ENCODE data around the gene ABCA8. TPM values are rescaled to one million over a fixed set of nuclear protein-coding genes. Genes with fewer than 3 reads are reported as not detected.
A peak's percentile ranks its signal among the peaks of the same experiment; 100 is the strongest.

The ABCA8 gene
- total and polyA plus RNA-seq, 2 experiments from 2014 or later = not detected

DNA sequence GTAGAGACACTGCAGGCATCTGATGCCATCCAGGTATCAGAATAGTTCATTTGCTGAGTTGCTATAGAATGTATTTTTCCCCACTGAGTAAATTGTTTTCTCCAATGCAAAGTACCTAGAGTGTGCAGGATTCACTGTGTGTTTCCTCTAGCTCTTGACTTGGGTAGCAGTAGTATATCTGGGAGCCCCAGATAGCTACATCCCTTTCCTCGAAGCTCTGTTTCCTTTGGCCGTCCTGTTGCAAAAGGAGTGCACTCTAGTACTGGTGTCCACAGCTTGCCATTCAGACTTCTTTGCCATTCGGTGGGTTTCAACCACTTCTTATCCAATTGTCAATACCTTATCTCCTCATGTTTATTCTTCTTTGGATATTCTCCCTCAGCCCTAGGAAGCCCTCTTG lies 12.8 kb downstream of the ABCA8 start:
- Mint-ChIP-seq H3K9me3 (0 out of 3 replicates have a peak, but pooled peaks cover 3% of the 10 kb centered on the region), H3K4me3 (no peak overlapping the region), H3K4me1 (no peaks in the 10 kb centered on the region), H3K27ac (no peak overlapping the region), H3K36me3 (ENCODE audit: low read depth) (no peaks in the 10 kb centered on the region), H3K27me3 (ENCODE audit: insufficient read depth, low read depth, poor library complexity) (no peaks in the 10 kb centered on the region)
- no peaks in the 10 kb centered on the region for H3K36me3 ChIP-seq (ENCODE audit: insufficient read depth)
- no peaks in the 10 kb centered on the region for H3K79me2 ChIP-seq (replicated peaks; ENCODE audit: insufficient read depth)
- no peak for DNase-seq (ENCODE audit: low spot score)
- H3K4me1 ChIP-seq (ENCODE audit: insufficient read depth) = no peaks in the 10 kb centered on the region
- H3K27me3 ChIP-seq (ENCODE audit: insufficient read depth) = no peaks in the 10 kb centered on the region
- ATAC-seq = no peak
- H3K27ac ChIP-seq (ENCODE audit: low read depth) = no peak overlapping the region
- peak overlapping the region; percentile 57; the same call in 1 of the 2 replicates for H2AFZ ChIP-seq
- no peaks in the 10 kb centered on the region for H3F3A ChIP-seq (replicated peaks; ENCODE audit: low read depth)
- no peaks in the 10 kb centered on the region for H4K20me1 ChIP-seq (replicated peaks; ENCODE audit: insufficient read depth)
- H3K9me2 ChIP-seq (ENCODE audit: insufficient read depth) = no peaks in the 10 kb centered on the region
- H3K4me3 ChIP-seq = no peak overlapping the region
- no peak overlapping the region for H3K4me2 ChIP-seq
- no peak for TF ChIP-seq ZNF114 (CRISPR knock-in tag; IDR thresholded peaks at IDR 0.05)
- TF ChIP-seq ZNF462 (CRISPR knock-in tag; IDR thresholded peaks at IDR 0.05) = no peak
- TF ChIP-seq, protein P1, sequence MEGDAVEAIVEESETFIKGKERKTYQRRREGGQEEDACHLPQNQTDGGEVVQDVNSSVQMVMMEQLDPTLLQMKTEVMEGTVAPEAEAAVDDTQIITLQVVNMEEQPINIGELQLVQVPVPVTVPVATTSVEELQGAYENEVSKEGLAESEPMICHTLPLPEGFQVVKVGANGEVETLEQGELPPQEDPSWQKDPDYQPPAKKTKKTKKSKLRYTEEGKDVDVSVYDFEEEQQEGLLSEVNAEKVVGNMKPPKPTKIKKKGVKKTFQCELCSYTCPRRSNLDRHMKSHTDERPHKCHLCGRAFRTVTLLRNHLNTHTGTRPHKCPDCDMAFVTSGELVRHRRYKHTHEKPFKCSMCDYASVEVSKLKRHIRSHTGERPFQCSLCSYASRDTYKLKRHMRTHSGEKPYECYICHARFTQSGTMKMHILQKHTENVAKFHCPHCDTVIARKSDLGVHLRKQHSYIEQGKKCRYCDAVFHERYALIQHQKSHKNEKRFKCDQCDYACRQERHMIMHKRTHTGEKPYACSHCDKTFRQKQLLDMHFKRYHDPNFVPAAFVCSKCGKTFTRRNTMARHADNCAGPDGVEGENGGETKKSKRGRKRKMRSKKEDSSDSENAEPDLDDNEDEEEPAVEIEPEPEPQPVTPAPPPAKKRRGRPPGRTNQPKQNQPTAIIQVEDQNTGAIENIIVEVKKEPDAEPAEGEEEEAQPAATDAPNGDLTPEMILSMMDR (conservative IDR thresholded peaks at IDR 0.05; ENCODE audit: low read depth in 2 of 2) = no peak
- TF ChIP-seq, protein P2, sequence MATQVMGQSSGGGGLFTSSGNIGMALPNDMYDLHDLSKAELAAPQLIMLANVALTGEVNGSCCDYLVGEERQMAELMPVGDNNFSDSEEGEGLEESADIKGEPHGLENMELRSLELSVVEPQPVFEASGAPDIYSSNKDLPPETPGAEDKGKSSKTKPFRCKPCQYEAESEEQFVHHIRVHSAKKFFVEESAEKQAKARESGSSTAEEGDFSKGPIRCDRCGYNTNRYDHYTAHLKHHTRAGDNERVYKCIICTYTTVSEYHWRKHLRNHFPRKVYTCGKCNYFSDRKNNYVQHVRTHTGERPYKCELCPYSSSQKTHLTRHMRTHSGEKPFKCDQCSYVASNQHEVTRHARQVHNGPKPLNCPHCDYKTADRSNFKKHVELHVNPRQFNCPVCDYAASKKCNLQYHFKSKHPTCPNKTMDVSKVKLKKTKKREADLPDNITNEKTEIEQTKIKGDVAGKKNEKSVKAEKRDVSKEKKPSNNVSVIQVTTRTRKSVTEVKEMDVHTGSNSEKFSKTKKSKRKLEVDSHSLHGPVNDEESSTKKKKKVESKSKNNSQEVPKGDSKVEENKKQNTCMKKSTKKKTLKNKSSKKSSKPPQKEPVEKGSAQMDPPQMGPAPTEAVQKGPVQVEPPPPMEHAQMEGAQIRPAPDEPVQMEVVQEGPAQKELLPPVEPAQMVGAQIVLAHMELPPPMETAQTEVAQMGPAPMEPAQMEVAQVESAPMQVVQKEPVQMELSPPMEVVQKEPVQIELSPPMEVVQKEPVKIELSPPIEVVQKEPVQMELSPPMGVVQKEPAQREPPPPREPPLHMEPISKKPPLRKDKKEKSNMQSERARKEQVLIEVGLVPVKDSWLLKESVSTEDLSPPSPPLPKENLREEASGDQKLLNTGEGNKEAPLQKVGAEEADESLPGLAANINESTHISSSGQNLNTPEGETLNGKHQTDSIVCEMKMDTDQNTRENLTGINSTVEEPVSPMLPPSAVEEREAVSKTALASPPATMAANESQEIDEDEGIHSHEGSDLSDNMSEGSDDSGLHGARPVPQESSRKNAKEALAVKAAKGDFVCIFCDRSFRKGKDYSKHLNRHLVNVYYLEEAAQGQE (IDR thresholded peaks at IDR 0.05; ENCODE audit: unreplicated experiment) = no peak
- no peak for TF ChIP-seq NANOG (IDR thresholded peaks at IDR 0.05; ENCODE audit: borderline replicate concordance)
- no peak for TF ChIP-seq JUNB (IDR thresholded peaks at IDR 0.05; ENCODE audit: unreplicated experiment)
- no peak for TF ChIP-seq EZH2 (IDR thresholded peaks at IDR 0.05; ENCODE audit: low read depth, unreplicated experiment)
- no peak for TF ChIP-seq ETS1 (IDR thresholded peaks at IDR 0.05)
- TF ChIP-seq ZNF331 (CRISPR knock-in tag; IDR thresholded peaks at IDR 0.05; ENCODE audit: low read depth) = no peak
- no peak for TF ChIP-seq POLR2AphosphoS5 (IDR thresholded peaks at IDR 0.05; ENCODE audit: low read depth)

Data from GM23338 (cell line).